ENCODE results near the gene PRICKLE2.

Gene PRICKLE2

DNA sequence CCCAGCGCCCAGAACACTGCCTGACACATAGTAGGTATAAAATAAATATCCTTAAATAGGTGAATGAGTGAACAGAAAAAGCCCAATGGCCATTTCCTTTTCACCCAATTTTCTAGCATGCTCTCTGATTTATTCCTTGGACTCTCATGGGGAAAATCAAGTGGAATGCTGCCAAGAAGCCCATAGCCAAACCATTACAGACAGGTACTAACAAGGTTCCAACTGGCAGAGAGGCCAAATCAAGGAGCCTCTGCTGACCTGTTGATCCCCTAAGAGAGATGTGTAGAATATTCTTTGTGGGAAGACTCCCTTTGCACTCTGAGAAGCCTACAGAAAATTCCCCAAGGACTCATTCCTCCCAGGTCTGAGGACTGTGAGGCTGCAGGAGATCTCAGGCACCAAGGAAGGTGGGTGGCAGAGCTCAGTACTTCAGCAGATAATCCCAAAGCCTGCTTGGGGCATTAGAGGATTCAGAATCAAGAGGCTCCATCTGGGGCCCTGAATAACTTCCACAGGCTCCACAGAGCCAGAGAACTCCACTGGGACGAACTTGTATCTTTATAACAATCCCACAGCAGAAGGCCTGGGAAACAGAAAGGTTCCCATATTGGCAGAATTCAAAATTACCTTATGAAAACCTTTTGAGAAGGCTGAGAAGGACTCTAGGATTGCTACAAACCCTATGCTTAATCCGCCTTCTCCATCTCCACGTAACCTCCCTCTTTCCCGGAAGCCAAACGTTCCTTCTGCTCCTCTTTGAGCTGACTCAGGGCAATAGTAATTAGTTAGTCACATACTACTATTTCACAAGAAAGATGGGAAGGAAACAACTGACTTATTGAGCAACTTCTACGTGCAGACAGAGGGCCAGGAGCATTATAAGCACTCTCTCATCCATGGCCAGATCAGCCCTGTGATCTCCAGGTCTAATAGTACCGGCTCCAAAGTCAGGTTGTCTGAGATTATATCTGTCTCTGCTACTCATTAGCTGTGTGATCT lies 34.5 kb downstream of the PRICKLE2 start:
- no peak for DNase-seq (ENCODE audit: low read depth in 2 of 2)

DNA sequence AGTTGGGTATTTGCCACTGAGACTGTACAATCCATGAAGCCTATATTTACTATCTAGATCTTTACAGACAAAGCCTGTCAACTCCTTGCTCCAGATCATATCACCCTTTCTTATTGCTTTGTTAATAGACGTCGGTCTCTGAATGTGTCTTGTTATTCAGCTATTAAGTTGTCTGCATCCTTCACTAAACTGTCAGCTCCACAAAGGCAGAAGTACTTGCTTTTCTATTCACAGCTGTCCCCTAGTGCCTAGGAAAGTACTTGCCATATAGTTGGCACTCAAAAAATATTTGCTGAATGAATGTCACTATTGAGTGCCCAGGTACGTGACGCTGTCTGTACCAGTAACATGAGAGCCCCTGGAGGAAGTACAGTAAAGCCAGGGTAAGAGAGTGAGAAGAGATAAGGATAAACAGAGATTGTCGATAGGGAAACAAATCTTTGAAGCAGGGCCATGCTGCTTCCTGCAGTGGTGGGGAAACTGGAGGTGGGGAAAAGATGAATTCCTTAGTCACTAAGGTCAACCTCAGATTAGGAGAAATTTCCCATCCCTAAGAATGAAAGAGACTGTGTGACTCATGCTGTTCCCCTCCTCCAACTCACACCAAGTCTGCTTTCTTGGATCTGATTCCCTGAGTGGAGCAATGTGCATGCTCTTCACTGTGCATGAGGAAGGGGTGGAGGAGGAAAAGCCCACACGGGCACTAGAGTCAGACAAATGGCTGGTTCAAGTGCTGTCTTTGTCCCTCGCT lies 36.3 kb downstream of the PRICKLE2 start:
- no peak for DNase-seq (ENCODE audit: low read depth in 2 of 2)

DNA sequence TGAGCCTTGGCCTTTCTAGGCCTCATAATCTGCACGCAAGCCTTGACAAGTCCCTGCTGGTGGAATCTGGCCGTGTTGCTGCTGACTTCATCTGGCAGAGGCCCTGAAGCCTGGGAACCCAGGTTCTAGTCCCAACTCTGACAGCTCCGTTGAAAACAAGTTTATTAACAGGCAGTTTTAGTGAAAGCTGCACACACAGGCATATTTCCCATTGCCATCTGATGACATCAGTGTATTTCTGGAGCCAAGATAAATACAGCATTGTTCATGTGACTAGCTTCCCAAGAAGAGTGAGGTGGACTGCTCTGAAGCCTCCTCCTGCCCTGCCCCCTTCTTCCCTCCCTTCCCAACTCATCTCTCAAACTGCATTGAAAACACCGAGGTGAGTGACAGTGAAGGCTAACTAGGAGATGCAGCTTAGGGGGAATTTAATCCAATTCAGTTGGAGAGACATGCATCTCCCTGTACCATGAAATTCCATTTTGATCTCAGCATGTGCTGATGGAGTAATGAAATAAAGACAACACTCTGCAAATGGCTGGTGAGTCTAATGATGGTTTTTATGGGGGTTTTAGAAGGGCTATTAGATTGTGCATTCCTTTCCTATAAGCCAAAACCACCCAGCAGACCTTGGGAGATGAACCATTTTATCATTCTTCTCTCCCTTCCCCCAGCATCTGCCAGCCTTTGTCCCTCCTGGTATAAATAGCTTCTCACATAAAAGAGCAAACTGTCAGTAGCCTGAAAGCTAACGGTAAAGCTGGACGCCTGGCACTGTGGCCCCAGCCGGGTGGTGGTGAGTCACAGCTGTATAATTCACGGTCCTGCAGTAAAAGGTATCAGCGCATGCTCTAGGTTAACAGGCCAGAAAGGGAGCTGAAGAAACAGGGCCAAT lies 38.0 kb downstream of the PRICKLE2 start:
- DNase-seq (ENCODE audit: low read depth in 2 of 2) = no peak

DNA sequence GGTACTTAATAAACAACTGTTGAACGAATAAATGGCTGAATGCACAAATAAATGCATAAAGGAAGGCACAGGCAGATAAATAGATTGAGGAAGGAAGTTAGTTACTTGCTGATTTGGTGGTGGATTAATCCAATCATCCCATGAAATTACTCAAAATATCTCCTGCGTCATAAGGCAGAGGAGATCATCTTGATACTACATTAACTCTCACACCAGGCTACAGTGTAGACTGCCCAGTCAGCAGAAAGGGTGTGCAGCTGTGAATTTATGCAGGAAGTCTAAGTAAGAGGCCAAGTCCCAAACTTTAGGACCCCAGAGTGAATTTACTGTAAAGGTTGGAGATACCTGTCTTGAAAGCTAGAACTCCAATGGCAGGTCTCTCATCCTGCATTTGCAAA lies 38.6 kb downstream of the PRICKLE2 start:
- no peak for DNase-seq (ENCODE audit: low read depth in 2 of 2)

DNA sequence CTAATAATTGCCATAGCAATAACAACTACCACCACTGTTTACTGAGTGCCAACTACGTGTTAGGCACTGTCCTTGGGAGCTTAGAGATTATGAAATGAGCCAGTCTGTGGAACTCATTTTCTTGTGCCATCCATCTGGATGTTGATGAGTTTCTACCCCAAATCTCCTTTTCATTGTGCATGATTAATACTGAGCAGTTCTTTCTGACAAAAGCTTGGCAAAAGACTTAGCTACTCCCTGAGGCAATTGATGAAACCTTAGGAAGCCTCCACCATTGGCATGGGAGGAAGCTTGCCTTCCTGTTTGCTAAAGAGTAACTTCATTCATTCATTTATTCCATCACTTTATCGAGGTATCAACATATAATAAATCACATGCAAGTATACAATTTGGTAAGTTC lies 39.8 kb downstream of the PRICKLE2 start:
- no peak for DNase-seq (ENCODE audit: low read depth in 2 of 2)

DNA sequence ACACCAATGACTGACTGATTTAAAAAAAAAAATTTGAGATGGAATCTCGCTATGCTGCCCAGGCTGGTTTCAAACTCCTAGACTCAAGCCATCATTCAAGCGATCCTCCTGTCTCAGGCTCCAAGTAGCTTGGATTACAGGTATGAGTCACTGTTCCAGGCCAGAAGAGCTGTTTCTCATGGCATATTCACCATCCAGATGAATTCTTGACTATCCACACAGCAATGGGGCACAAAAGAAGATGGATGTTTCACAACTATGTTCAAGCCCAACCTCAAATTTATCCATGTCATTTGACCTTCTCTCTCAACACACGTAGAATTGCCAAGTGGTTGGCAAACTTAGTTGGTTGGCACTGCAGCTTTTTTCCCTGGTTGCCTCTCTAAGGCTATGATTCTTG lies 40.6 kb downstream of the PRICKLE2 start:
- DNase-seq (ENCODE audit: low read depth in 2 of 2) = no peak

DNA sequence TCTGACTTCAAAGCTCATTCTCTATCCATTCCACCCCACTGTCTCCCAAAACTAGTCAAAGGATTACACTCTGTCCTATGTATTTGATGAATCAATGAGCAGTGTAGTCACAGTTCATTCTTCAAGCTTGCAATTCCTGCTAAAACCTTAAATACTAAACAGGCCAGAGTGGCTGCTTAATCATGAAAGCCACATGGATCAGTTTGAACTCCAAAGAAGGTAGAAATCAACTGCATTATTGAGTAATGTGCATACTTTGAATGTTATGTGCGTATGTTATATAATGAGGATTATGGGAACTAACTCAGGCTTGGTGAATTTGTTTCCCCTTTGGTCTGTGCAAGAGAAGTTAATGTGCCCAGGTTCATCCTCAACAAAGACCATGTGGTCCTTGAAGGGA lies 45.4 kb downstream of the PRICKLE2 start:
- no peak for DNase-seq (ENCODE audit: low read depth in 2 of 2)

DNA sequence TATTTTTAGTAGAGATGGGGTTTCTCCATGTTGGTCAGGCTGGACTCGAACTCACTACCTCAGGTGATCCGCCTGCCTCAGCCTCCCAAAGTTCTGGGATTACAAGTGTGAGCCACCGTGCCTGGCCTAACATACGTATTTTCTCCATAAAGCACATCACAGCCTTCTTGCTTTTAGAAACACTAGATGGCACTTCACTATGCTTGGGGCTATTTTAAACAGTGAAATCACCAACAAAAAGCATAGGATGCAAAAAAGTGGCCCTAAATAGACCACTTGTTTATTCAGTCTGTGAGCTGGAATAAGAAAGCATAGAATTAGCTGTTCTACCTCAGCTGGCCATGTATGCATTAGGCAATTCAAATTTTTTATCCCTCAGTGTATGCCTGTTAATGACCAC lies 46.0 kb downstream of the PRICKLE2 start:
- DNase-seq (ENCODE audit: low read depth in 2 of 2) = no peak

DNA sequence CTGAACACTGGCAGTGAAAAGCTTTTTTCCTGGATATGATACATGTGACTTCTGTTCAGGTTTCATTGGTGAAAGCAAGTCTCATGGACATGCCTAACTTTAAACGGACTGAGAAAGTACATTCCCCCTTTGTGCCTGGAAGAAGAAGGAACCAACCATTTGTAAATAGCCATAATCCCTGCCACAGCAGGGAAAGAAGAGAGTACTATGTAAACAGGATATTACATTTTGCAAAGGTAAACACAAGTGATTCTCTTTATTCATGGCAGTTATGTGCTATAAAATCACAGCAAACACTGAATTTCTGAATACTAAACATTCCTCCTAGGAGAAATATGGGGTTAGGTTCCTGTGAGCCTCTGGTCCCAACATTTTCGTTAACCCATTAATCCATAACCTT lies 46.8 kb downstream of the PRICKLE2 start:
- DNase-seq (ENCODE audit: low read depth in 2 of 2) = no peak

DNA sequence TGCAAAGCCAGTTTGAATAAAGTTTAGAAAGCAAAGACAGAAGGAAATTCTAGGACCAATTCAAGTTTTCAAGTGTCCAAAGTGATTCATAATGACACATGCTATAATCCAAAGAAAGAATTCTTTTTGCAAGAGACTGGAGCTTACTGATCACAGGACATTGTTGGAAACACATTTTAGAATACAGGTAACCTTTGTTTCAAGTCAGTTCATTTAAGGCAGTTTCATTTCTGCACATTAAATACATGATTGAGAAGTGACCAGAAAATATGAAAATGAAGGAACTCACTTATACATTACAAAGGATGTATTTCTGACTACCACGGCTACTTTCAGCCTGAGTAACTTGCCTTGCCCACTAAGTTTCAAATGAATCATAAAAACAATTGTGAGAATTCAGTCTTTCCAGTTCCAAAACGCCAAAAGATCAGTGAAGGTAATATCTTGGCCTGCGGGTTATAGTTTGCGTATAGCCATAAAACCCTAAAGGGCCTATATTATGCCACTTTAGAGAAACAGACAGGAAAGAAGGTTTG lies 48.7 kb downstream of the PRICKLE2 start:
- no peak for DNase-seq (ENCODE audit: low read depth in 2 of 2)

DNA sequence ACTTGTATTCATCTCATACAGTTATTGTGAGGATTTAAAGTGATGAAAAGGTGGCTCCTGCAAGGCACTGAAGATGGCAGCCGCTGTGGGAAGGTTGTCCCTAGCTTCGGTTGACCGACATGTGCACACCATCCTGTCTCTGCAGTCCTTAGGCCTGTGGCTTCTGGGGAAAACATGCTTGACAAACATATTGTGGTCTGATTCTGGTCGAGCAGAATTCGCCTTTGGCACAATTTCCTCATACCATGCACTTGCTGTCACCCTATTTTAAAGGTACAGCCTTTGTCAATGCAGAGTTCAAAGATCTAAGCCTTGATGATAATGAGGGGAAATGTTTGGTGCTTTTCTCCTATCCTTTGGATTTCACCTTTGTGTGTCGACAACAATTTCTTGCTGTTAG lies 50.9 kb downstream of the PRICKLE2 start:
- no peak for DNase-seq (ENCODE audit: low read depth in 2 of 2)

DNA sequence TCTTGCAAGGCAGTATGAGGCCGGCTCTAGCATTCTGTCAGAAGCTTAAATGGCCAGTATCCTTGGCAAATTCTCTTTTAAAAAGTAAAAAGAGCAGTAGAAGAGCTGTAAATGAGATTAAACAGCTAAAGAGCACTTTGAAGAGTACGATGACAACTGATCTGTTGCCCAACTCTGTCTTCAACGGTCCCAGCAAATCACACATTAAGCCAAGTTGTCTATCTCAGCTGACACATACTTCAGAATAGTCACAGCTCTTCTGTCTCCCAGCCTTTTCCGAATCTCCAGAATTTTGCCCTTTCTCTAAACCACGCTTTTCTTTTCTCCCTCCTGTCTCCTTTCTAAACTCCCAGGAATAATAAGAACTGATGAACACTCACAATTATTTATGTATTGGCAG lies 51.7 kb downstream of the PRICKLE2 start:
- no peak for DNase-seq (ENCODE audit: low read depth in 2 of 2)

DNA sequence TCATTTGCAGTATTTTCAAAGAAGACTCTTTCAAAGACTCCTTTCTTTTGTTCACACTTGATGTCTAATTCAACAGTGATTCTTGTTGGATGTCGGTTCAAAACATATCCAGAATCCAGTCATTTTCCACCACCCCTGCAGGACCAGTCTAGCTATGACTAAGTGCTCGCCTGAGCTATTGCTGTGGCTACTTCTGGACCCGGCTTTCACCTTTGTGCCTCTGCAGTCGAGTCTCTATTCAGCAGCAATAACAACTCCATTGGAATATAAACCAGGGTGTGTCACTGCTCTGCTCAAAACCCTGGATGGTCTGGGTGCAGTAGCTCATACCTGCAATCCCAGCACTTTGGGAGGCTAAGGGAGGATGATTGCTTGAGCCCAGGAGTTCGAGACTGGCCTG lies 55.0 kb downstream of the PRICKLE2 start:
- no peak for DNase-seq (ENCODE audit: low read depth in 2 of 2)

DNA sequence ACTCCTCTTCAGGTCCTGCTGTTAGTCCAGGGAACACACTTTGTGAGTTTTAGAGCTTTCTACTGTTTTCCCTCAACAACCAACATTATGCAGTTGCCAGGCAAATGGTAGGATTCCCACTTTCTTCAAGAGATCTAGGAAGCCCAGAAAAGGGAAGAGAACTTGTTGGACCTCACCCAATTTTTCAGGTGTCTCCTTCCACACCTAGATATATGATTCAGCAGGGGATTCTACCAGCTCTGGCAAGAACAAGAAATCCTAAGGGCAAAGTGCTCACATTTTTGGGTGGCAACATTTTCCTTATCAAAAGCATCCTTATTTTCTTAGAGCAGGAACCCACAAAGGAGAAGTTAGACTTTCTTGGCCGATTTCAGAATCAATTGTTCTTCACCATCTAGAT lies 57.4 kb downstream of the PRICKLE2 start:
- DNase-seq (ENCODE audit: low read depth in 2 of 2) = no peak

DNA sequence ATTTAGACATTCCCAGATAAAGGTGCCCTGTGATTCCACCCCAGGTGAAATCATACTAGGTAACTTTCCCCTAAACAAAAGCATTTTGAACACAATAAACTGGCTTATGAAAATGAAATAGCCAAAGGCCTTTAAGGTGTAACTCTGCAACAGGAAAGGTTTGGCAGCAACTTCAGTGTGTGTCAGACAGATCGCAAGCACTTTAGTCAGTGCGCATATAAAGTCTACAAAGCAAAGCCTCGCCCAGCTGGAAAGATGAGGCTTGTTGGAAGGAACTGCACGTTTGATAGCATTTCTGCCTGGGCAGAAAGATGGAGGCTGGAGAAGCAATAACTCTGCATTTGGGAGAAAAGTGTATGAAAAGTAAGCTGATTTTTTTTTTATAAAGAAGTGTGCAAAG lies 57.9 kb downstream of the PRICKLE2 start:
- DNase-seq (ENCODE audit: low read depth in 2 of 2) = no peak

DNA sequence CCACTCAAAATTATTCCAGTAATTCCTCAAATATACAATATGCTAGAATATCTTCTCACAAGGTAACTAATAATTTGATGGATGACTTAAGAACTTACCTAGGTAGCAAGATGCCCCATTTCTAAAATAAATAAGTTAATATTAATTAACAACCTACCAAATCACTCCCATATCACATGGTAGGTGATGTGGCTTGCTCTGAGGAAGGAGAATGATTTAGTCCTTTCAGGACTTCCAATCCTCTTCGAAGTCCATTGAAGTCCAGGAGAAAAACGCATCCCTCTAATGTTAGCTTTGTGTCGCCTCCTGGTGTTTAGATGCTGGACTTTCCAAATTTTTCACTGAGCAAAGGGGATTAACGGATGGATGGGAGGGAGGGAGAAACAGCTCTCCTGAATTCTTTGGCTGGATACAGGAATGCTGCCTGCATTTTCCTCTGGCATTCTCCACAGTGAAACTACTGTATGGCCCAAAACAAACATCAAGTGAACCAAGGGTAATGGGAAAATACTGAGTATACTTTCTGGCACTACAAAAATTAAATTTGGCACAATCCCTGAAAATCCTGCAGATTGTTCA lies 58.6 kb downstream of the PRICKLE2 start:
- DNase-seq (ENCODE audit: low read depth in 2 of 2) = no peak

DNA sequence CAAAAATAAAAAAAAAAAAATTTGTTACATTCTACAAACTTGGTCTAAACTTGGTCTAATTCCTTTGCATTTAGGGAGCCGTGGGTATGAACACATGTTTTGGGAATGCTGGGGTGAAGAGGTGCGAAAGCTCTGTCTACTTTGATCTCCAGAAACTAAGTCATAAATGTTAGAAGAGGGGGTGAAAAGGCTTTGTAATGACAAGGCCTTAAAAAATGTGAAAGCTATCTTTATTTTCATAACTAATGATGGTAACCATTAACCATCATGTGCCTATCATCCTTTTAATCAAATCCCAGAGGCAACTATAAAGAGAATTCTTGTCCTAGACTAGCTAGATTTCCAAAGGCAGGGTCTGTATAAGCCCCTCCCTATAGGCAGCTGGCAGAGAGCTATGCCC lies 60.9 kb downstream of the PRICKLE2 start:
- DNase-seq (ENCODE audit: low read depth in 2 of 2) = no peak

DNA sequence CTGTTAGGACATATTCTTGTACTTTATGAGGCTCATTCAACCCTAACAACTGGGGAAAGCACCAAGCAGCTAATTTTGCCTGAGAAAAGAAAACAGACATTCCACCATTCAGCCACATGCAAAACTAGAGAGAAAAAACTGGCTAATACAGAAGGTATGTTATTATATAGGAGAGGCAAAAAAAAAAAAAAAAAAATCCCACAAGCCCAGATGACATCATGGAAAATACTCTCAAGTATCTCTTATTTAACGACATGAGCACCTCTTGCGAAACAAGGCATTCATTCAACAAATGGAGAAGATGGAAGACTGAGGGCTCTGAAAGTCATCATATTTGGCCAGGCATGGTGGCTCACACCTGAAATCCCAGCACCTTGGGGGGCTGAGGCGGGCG lies 61.5 kb downstream of the PRICKLE2 start:
- DNase-seq (ENCODE audit: low read depth in 2 of 2) = no peak

DNA sequence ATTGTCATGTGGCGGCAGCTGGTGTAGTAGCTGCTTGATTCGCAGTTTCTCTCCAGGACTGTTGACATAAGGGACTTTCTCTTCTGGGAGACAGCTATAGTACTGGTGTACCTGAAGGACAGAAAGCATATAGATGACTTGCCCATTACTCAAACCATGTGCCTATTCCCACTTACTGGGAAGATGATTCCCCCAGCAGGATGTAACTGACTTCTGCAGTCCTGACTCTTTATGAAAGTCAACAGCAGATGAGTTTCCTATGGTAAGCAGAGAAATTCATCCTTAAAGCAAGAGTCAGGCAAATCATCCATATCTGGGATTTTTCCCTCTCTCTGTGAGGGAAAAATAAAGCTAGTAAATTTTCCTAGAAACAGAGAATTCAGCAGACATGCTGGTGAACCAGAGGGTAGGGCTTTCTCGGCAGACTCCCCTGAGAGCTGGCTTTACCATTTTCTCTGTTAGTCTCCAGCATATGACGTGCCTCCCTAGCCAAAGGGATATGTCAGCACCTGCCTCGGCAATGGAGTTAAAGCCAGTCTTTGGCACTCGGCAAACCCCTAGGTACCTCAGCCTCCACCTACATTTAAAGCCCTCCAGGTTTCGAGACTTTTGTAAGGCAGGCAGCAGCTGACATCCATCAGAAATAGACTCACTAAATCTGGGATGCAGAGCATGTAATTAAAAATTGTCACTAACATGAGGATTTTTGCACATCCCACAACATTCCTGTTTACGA lies 62.1 kb downstream of the PRICKLE2 start:
- DNase-seq (ENCODE audit: low read depth in 2 of 2) = no peak

DNA sequence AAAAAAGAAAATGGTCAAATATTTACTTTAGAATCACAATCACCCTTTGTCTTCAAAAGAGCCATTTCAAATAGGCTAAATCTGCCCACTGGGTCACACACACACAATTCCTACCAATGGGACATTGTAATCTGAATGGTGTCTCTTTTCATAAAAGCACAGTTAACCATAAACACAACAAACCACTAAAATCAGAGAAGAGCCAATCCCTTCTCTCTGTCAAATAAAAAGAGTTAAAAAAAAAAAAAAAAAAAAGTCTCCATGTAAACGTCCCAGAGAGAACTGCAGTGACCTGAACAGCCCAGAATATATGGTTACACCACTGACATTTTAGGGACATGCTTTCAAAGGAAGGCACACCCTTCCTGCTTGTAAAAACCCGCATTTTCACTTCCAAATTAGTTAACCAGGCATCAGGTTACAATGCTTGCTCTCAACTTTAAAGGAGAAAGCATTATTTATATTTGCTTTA lies 63.7 kb downstream of the PRICKLE2 start:
- DNase-seq (ENCODE audit: low read depth in 2 of 2) = no peak

All from stimulated activated CD4-positive, alpha-beta T cell treated with anti-CD3 and anti-CD28 coated beads, Interleukin-15, amount 100 ng/mL, for 48 hours (primary cell).